ENCODE results near the gene POLK. TPM values are rescaled to one million over a fixed set of nuclear protein-coding genes. Genes with fewer than 3 reads are reported as not detected.

POLK gene
- total RNA-seq, 1 donor: 34.7 TPM

GRCh38 chr5:75600535-75600934, 88.8 kb downstream of the POLK start:
- peaks cover 7% of the 10 kb centered on the region for H3K36me3 ChIP-seq (ENCODE audit: insufficient read depth, low read length)
- no peak for DNase-seq (ENCODE audit: insufficient read length, low spot score, missing footprints)

DNA sequence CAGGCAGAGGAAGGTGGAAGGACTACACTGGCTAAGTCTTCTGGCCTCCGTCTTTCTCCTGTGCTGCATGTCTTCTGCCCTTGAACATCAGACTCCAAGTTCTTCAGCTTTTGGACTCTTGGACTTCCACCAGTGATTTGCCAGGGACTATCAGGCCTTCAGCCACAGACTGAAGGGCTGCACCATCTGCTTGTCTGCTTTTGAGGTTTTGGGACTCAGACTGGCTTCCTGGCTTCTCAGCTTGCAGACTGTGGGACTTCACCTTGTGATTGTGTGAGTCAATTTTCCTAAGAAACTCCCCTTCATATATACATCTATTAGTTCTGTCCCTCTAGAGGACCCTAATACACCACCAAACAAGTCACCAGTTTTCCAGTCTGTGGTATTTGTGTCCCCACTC, 89.9 kb downstream of the POLK start:
- H3K9me3 ChIP-seq (ENCODE audit: low read depth, low read length): no peaks in the 10 kb centered on the region
- peaks cover 10% of the 10 kb centered on the region for H3K4me1 ChIP-seq (ENCODE audit: insufficient read depth, low read length)
- H3K4me2 ChIP-seq (ENCODE audit: insufficient read depth, low read length): no peak overlapping the region
- TF ChIP-seq, protein P1, sequence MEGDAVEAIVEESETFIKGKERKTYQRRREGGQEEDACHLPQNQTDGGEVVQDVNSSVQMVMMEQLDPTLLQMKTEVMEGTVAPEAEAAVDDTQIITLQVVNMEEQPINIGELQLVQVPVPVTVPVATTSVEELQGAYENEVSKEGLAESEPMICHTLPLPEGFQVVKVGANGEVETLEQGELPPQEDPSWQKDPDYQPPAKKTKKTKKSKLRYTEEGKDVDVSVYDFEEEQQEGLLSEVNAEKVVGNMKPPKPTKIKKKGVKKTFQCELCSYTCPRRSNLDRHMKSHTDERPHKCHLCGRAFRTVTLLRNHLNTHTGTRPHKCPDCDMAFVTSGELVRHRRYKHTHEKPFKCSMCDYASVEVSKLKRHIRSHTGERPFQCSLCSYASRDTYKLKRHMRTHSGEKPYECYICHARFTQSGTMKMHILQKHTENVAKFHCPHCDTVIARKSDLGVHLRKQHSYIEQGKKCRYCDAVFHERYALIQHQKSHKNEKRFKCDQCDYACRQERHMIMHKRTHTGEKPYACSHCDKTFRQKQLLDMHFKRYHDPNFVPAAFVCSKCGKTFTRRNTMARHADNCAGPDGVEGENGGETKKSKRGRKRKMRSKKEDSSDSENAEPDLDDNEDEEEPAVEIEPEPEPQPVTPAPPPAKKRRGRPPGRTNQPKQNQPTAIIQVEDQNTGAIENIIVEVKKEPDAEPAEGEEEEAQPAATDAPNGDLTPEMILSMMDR (IDR thresholded peaks at IDR 0.05; ENCODE audit: extremely low read depth, low read depth, low read length): no peak
- H3K36me3 ChIP-seq (ENCODE audit: insufficient read depth, low read length): peaks cover under 1% of the 10 kb centered on the region
- H3K27ac ChIP-seq (ENCODE audit: low read depth, low read length): no peak overlapping the region
- H2AFZ ChIP-seq (ENCODE audit: low read length): no peak overlapping the region
- no peak overlapping the region for H3K4me3 ChIP-seq (ENCODE audit: insufficient read depth, low read length)
- no peak for DNase-seq (ENCODE audit: insufficient read length, low spot score, missing footprints)
- no peaks in the 10 kb centered on the region for H3K27me3 ChIP-seq (ENCODE audit: insufficient read depth, low read length)
- H4K20me1 ChIP-seq (ENCODE audit: insufficient read depth, low read length): no peaks in the 10 kb centered on the region
- no peaks in the 10 kb centered on the region for H3K79me2 ChIP-seq (ENCODE audit: insufficient read depth, low read length)

More at GRCh38 chr5:75600535-75600934, 88.8 kb downstream of the POLK start:
- Histone ChIP-seq H3K4me1 (ENCODE audit: insufficient read depth, low read length) (peaks cover 10% of the 10 kb centered on the region), H3K4me3 (ENCODE audit: insufficient read depth, low read length) (no peak overlapping the region), H3K9me3 (ENCODE audit: low read depth, low read length) (no peaks in the 10 kb centered on the region), H4K20me1 (ENCODE audit: insufficient read depth, low read length) (no peaks in the 10 kb centered on the region), H3K27me3 (ENCODE audit: insufficient read depth, low read length) (no peaks in the 10 kb centered on the region), H3K79me2 (ENCODE audit: insufficient read depth, low read length) (no peaks in the 10 kb centered on the region), H2AFZ (ENCODE audit: low read length) (no peak overlapping the region), H3K27ac (ENCODE audit: low read depth, low read length) (no peak overlapping the region), H3K4me2 (ENCODE audit: insufficient read depth, low read length) (no peak overlapping the region)
- TF ChIP-seq, protein P1 (IDR thresholded peaks at IDR 0.05; ENCODE audit: extremely low read depth, low read depth, low read length): no peak

- Histone ChIP-seq H3K4me1 (ENCODE audit: insufficient read depth, low read length) (peaks cover 10% of the 10 kb centered on the region), H3K4me2 (ENCODE audit: insufficient read depth, low read length) (no peak overlapping the region), H2AFZ (ENCODE audit: low read length) (no peak overlapping the region), H3K79me2 (ENCODE audit: insufficient read depth, low read length) (no peaks in the 10 kb centered on the region), H3K27me3 (ENCODE audit: insufficient read depth, low read length) (no peaks in the 10 kb centered on the region), H3K27ac (ENCODE audit: low read depth, low read length) (no peak overlapping the region), H3K9me3 (ENCODE audit: low read depth, low read length) (no peaks in the 10 kb centered on the region), H3K4me3 (ENCODE audit: insufficient read depth, low read length) (no peak overlapping the region), H4K20me1 (ENCODE audit: insufficient read depth, low read length) (no peaks in the 10 kb centered on the region), H3K36me3 (ENCODE audit: insufficient read depth, low read length) (no peaks in the 10 kb centered on the region)
- DNase-seq (ENCODE audit: insufficient read length, low spot score, missing footprints): no peak
- TF ChIP-seq, protein P1 (IDR thresholded peaks at IDR 0.05; ENCODE audit: extremely low read depth, low read depth, low read length): no peak
Observed at GRCh38 chr5:75601996-75602395, 90.3 kb downstream of the POLK start.

- no peaks in the 10 kb centered on the region for H3K27me3 ChIP-seq (ENCODE audit: insufficient read depth, low read length)
- TF ChIP-seq, protein P1 (IDR thresholded peaks at IDR 0.05; ENCODE audit: extremely low read depth, low read depth, low read length): no peak
- no peak overlapping the region for H3K4me2 ChIP-seq (ENCODE audit: insufficient read depth, low read length)
- no peaks in the 10 kb centered on the region for H4K20me1 ChIP-seq (ENCODE audit: insufficient read depth, low read length)
- no peak for DNase-seq (ENCODE audit: insufficient read length, low spot score, missing footprints)
- H3K36me3 ChIP-seq (ENCODE audit: insufficient read depth, low read length): no peaks in the 10 kb centered on the region
- H3K27ac ChIP-seq (ENCODE audit: low read depth, low read length): no peak overlapping the region
- H3K9me3 ChIP-seq (ENCODE audit: low read depth, low read length): no peaks in the 10 kb centered on the region
- H3K79me2 ChIP-seq (ENCODE audit: insufficient read depth, low read length): no peaks in the 10 kb centered on the region
- H2AFZ ChIP-seq (ENCODE audit: low read length): no peak overlapping the region
- no peak overlapping the region for H3K4me3 ChIP-seq (ENCODE audit: insufficient read depth, low read length)
- peaks cover 10% of the 10 kb centered on the region for H3K4me1 ChIP-seq (ENCODE audit: insufficient read depth, low read length)
Observed at GRCh38 chr5:75603371-75603770, 91.7 kb downstream of the POLK start.

All from osteoblast (primary cell).